HepG2 (cell line): ENCODE results near the gene STX5. TPM values are rescaled to one million over a fixed set of nuclear protein-coding genes. Genes with fewer than 3 reads are reported as not detected.

Experiments used
- ARNT ChIP-seq: fragments of 450-650 bp; IDR thresholded peaks from 2 replicates; pipeline ENCODE4 v1.6.1; 2017
- CEBPB ChIP-seq: IDR thresholded peaks from 2 replicates; pipeline ENCODE4 v1.6.1; 2011; ENCODE audit warnings: low read depth, low read length, improper control_type of control experiment, borderline replicate concordance
- CHD4 ChIP-seq: fragments of 200-600 bp; sonication (generic); IDR thresholded peaks from 2 replicates; pipeline ENCODE4 v1.7.0; 2017; ENCODE audit warnings: mild to moderate bottlenecking, low read length, borderline replicate concordance
- DRAP1 ChIP-seq: IDR thresholded peaks from 2 replicates; pipeline ENCODE4 v1.6.1; 2016; ENCODE audit warnings: missing genetic modification reagents, missing compliant biosample characterization
- IRF2 ChIP-seq: IDR thresholded peaks from 2 replicates; pipeline ENCODE4 v1.6.1; 2018; ENCODE audit warnings: missing genetic modification reagents, missing compliant biosample characterization
- MIER3 ChIP-seq: IDR thresholded peaks from 2 replicates; pipeline ENCODE4 v1.6.1; 2016; ENCODE audit warnings: missing compliant biosample characterization, borderline replicate concordance
- PAX8 ChIP-seq: sonication (generic); formaldehyde crosslinking; IDR thresholded peaks from 2 replicates; pipeline ENCODE4 v1.8.0; 2022; ENCODE audit warnings: mild to moderate bottlenecking, missing genetic modification reagents, borderline replicate concordance
- RARA ChIP-seq: IDR thresholded peaks from 2 replicates; pipeline ENCODE4 v1.6.1; 2016; ENCODE audit warnings: missing genetic modification reagents, missing compliant biosample characterization
- RARG ChIP-seq: sonication (generic); formaldehyde crosslinking; IDR thresholded peaks from 2 replicates; pipeline ENCODE4 v1.4.0; 2020; ENCODE audit warnings: low read depth, mild to moderate bottlenecking, missing genetic modification reagents
- RBAK ChIP-seq: sonication (generic); formaldehyde crosslinking; IDR thresholded peaks from 2 replicates; pipeline ENCODE4 v1.5.1; 2020; ENCODE audit warnings: mild to moderate bottlenecking, missing genetic modification reagents
- TGIF2 ChIP-seq: IDR thresholded peaks from 2 replicates; pipeline ENCODE4 v1.6.1; 2016; ENCODE audit warnings: control low read depth, missing compliant biosample characterization
- THAP9 ChIP-seq: sonication (generic); formaldehyde crosslinking; IDR thresholded peaks from 2 replicates; pipeline ENCODE4; 2020; ENCODE audit warnings: missing genetic modification reagents, mild to moderate bottlenecking, borderline replicate concordance
- WIZ ChIP-seq: sonication (generic); formaldehyde crosslinking; IDR thresholded peaks from 2 replicates; pipeline ENCODE4 v1.5.1; 2020; ENCODE audit warnings: mild to moderate bottlenecking, missing genetic modification reagents
- ZBTB2 ChIP-seq: sonication (generic); formaldehyde crosslinking; IDR thresholded peaks from 2 replicates; pipeline ENCODE4 v1.8.0; 2022; ENCODE audit warnings: low read depth, missing genetic modification reagents
- ZNF589 ChIP-seq: sonication (generic); formaldehyde crosslinking; conservative IDR thresholded peaks from 2 replicates; pipeline ENCODE4 v1.8.0; 2022; ENCODE audit warnings: mild to moderate bottlenecking, moderate library complexity, missing genetic modification reagents
- ZNF740 ChIP-seq: sonication (generic); formaldehyde crosslinking; IDR thresholded peaks from 2 replicates; pipeline ENCODE4 v1.4.0; 2020; ENCODE audit warnings: missing genetic modification reagents
- polyA plus RNA-seq, 8 experiments: library from polyadenylated mRNA; depleted of rRNA in 3 of 8; stranded (reverse) in 7 of 8; unstranded in 1 of 8; fragments of >200 nt; fragmentation: Illumina TruSeq in 4 of 8; extraction: Trizol in 4 of 8; gene quantifications; 2 replicates each; pipeline versions ENCODE4 v1.2.1 to v1.2.3, GENCODE V29; 2011 to 2016; ENCODE audit warnings: low read depth in 4 of 8, missing spikeins in 1 of 8, mixed read lengths in 1 of 8; ENCODE audit not compliant: insufficient read depth in 1 of 8
- total RNA-seq, 5 experiments: library from RNA; depleted of rRNA; stranded (reverse); fragments of >200 nt; fragmentation: Illumina TruSeq; extraction: Trizol; gene quantifications; 2 replicates each; pipeline ENCODE4 v1.2.3, GENCODE V29; 2016; ENCODE audit warnings: low read depth in 1 of 5
- TF ChIP-seq, protein P1 (sequence below): sonication (generic); formaldehyde crosslinking; IDR thresholded peaks from 2 replicates; pipeline ENCODE4 v1.4.0; 2020; ENCODE audit warnings: mild to moderate bottlenecking, missing genetic modification reagents
- TF ChIP-seq, protein P2 (sequence below): sonication (generic); formaldehyde crosslinking; IDR thresholded peaks from 2 replicates; pipeline ENCODE4 v1.4.0; 2020; ENCODE audit warnings: missing genetic modification reagents
- TF ChIP-seq, protein P3 (sequence below): sonication (generic); formaldehyde crosslinking; IDR thresholded peaks from 2 replicates; pipeline ENCODE4 v1.5.0; 2020; ENCODE audit warnings: mild to moderate bottlenecking, missing genetic modification reagents

STX5 gene
- total and polyA plus RNA-seq, 2 of the 13 experiments (the other 11 are each of a cell fraction or from before 2014, with no cell fraction given): 26.9 to 30.0 TPM

- TF ChIP-seq ZBTB2 (CRISPR knock-in tag) (0 out of 2 replicates have a peak, but pooled peaks have one; percentile 56), PAX8 (CRISPR knock-in tag) (peak; percentile 87; the same call in 1 of the 2 replicates), CHD4 (no peak), RBAK (CRISPR knock-in tag) (no peak), DRAP1 (CRISPR knock-in tag) (peak; percentile 75), TGIF2 (peak; percentile 97), CEBPB (no peak), ZNF740 (CRISPR knock-in tag) (no peak), ARNT (no peak), RARG (CRISPR knock-in tag) (no peak), THAP9 (CRISPR knock-in tag) (peak; percentile 99), ZNF589 (CRISPR knock-in tag) (0 out of 2 replicates have a peak, but pooled peaks have one; percentile 52), WIZ (CRISPR knock-in tag) (peak; percentile 26; the same call in 1 of the 2 replicates), MIER3 (CRISPR knock-in tag) (peak; percentile 77; the same call in 1 of the 2 replicates), IRF2 (peak; percentile 92; the same call in 1 of the 2 replicates), RARA (peak; percentile 39; the same call in 1 of the 2 replicates)
- TF ChIP-seq, protein P1, sequence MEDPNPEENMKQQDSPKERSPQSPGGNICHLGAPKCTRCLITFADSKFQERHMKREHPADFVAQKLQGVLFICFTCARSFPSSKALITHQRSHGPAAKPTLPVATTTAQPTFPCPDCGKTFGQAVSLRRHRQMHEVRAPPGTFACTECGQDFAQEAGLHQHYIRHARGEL (CRISPR knock-in tag): 0 out of 2 replicates have a peak, but pooled peaks have one; percentile 37
- TF ChIP-seq, protein P2, sequence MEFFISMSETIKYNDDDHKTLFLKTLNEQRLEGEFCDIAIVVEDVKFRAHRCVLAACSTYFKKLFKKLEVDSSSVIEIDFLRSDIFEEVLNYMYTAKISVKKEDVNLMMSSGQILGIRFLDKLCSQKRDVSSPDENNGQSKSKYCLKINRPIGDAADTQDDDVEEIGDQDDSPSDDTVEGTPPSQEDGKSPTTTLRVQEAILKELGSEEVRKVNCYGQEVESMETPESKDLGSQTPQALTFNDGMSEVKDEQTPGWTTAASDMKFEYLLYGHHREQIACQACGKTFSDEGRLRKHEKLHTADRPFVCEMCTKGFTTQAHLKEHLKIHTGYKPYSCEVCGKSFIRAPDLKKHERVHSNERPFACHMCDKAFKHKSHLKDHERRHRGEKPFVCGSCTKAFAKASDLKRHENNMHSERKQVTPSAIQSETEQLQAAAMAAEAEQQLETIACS (CRISPR knock-in tag): no peak
- TF ChIP-seq, protein P3, sequence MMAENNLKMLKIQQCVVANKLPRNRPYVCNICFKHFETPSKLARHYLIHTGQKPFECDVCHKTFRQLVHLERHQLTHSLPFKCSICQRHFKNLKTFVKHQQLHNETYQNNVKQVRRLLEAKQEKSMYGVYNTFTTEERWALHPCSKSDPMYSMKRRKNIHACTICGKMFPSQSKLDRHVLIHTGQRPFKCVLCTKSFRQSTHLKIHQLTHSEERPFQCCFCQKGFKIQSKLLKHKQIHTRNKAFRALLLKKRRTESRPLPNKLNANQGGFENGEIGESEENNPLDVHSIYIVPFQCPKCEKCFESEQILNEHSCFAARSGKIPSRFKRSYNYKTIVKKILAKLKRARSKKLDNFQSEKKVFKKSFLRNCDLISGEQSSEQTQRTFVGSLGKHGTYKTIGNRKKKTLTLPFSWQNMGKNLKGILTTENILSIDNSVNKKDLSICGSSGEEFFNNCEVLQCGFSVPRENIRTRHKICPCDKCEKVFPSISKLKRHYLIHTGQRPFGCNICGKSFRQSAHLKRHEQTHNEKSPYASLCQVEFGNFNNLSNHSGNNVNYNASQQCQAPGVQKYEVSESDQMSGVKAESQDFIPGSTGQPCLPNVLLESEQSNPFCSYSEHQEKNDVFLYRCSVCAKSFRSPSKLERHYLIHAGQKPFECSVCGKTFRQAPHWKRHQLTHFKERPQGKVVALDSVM (CRISPR knock-in tag): no peak
Observed at GRCh38 chr11:62839050-62839945, 7.4 kb upstream of the STX5 start, which contains the start of gene WDR74 (continued).
